GM19099 (cell line): ENCODE measurements around the gene IFITM1.

Source experiments
- POLR2A ChIP-seq: IDR thresholded peaks from 3 replicates; pipeline ENCODE4 v1.6.1; 2011; ENCODE audit warnings: low read depth; ENCODE audit not compliant: insufficient read length; ENCODE audit errors: extremely low read depth

IFITM1 gene

DNA sequence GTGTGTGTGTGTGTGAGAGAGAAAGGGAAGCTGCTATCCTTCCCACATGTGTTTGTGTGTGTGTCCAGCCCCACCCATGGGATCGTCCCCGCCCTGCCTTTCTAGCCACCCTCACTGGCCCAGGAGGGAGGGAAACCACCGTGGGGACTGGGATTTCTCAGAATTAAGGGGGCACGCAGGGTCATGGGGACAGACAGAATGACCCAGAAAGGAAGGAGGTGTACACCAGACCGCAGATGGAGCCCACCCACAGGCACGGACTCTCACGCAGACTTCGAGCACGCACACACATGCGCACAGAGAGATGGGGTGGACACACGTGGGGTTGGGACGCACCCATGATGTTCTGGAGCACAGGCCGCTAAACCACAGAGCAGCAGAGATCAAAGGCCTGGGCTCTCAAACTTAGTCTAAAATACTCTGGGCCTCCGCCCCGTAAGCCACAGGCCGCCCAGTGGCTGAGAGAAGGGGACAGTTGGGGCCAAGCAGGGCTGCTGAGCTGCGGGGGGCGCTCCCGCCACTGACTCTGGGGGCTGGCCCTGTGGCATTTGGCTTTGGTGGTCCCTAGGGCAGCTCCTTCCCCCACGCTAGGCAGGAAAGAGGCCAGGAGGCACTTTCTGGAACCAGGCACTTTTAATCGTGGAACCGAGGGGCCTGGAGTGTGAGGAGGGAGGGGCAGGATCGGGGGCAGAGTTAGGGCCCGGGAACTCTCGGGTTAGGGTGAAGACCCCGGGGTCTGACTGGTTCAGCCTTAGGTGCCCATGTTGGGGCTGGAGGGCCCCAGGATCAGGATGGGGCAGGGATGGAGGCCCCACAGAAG lies 16.0 kb upstream of the IFITM1 start:
- no peak for TF ChIP-seq POLR2A

GRCh38 chr11:298406-299065 lies 15.3 kb upstream of the IFITM1 start:
- TF ChIP-seq POLR2A = no peak

- no peak for TF ChIP-seq POLR2A
These were observed 14.6 kb upstream of the IFITM1 start, which contains the start of gene IFITM5 for GRCh38 chr11:299081-299891. Gene IFITM5 (minus strand): TSS chr11:299526. CDS start chr11:299490, 36 bp downstream.

DNA sequence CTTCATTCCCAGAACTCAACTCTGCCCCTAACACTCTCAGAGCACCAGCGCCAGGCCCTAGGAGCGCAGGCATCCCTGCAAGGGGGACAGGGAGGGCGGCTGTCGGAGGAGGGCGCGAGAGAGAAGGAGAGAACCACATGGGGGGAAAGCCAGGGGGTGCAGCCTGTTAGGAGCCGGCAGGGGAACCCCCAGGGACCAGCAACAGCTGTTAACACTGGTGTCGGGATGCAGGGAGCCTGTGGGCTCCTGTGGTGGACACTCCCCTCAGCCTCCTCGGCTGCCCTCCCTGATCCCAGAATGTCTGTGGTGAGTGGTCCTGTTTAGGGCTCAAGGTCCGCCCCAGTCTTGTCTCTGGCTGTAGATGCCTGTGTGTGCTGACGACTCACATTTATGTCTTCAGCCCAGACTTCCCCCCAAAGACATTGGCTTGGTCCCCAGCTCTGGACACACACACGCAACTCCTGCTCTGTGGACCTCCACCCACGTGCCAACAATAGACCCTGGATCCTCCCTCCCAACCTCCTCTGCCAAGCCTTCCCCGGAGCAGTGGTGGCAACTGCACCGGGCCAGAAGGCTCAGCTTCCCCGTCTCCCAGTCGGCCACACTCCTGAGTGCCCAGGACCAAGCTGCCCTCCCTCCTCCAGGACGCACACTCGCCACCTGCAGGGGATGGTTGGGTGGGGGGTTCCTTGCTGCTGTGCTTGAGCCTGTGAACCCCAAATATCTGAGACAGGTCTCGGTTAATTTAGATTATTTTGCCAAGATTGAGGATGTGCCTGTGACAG lies 13.7 kb upstream of the IFITM1 start:
- TF ChIP-seq POLR2A = no peak

- no peak for TF ChIP-seq POLR2A
These were observed 10.5 kb upstream of the IFITM1 start for GRCh38 chr11:303363-303762.

DNA sequence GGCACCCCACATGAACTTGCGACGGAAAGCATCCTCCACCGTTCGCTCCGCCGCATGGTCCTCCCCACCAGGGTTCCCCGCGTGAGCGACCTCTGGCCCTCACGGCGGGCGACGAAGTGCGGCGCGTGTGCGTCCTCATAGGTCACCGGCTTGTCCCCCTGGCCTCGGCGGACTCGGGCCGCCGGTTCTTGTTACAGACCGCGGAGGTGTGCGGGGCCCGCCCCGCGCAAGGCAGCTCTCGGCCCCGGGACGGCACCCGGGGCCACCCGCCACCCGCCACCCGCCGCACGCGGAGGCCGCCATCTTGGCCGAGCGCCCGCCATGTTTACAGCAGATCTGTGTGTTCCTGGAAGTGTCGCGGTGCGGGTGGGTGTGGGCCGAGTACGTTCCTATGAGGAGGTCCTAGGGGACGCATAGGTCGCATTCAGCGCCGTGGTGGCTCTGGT lies 9.8 kb upstream of the IFITM1 start:
- no peak for TF ChIP-seq POLR2A

GRCh38 chr11:304915-305843 lies 8.7 kb upstream of the IFITM1 start:
- no peak for TF ChIP-seq POLR2A

- TF ChIP-seq POLR2A = no peak
These were observed 8.0 kb upstream of the IFITM1 start for GRCh38 chr11:305844-306211.

DNA sequence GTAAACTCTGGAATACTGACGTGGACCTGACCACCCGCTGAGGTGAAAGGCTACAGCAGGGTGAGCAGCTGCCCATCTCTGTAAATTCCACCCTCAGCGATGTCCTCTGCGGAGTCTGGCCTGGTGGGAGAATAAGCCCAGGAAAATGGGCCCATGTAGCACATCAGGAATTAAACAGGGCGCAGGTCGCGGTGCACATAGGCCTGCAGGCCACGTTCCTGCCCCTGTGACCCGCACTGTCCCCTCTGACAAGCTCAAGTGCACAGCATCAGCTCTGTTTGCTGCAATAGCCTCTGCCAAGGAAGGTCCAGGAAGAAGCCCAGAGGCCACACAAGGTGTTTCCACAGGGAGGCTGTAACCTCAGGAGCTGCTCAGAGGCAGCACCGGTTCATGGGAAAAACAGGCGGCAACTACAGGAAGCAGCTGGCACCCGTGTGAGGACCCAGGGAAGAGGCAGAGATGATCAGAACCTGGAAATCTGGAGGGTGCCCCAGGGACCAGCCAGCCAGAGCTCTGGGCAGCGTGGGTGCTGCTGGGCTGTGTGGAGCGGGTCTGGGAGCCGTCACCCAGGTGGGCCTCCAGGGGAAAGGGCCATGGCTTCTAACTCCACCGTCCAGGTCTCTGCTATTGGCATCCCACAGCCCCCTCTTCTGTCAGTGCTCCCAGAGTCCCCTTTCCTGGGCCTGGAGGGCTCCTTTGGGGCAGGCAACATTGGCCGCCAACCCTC lies 7.0 kb upstream of the IFITM1 start:
- no peak for TF ChIP-seq POLR2A

GRCh38 chr11:307766-308708 lies 5.8 kb upstream of the IFITM1 start, which contains the start of gene IFITM2:
Gene IFITM2 (plus strand): TSS chr11:307816. CDS start chr11:308193, 377 bp downstream.
- TF ChIP-seq POLR2A = peak; percentile 56

DNA sequence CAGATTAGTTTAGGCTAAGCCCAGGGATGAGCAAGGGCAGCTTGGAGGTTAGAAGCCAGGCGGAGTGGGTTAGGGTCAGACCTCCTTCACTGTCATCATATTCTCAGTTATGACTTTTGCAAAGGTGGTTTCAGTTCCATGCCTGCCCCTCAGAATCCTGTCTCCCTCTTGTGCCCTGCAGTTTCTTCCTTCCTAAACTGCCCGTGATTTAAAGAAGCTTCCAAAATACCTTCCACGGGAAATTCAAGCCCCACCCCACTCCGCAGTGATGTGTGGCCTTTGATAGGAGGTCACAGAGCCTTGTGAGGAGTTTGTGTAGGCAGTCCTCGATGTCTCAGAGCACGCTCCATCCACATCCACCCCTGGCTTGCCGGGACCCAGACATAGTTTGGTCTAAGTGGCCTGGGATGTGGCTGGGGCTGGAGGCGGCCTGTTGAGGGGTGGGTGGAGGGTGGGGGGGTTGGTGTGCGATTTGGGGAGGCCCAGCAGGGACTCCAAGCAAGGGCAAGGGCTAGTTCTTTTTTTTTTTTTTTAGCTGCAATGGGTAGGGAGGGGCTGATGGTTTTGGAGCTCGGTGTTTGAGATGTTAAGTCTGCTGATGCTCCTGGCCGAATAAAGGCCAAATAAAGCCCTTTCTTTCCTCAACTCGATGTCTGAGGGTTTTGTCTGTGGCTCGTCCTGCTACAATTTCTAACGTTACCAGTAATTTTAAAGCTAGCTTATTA lies 1.6 kb upstream of the IFITM1 start:
- TF ChIP-seq POLR2A = no peak
